B cell (primary cell): ENCODE measurements around the gene ANKRD65. TPM values are rescaled to one million over a fixed set of nuclear protein-coding genes. Genes with fewer than 3 reads are reported as not detected.

ENCODE experiments used
- ATAC-seq: fragments of 200-7000 bp; cut with Tn5 transposase; one replicate; pipeline ENCODE4 v1.10.0; 2021; ENCODE audit warnings: low read depth, mild to moderate bottlenecking, moderate number of reproducible peaks, moderate library complexity
- CTCF ChIA-PET: fragments of 350-600 bp; sonication (Branson Sonifier 250); formaldehyde crosslinking; loops from one replicate; lab custom pipeline; 2021; ENCODE audit warnings: antibody characterized with exemption, inconsistent platforms; lab: Charles Lee
- POLR2A ChIA-PET: fragments of 350-600 bp; sonication (Branson Sonifier 250); formaldehyde crosslinking; loops from one replicate; lab custom pipeline; 2021; ENCODE audit warnings: antibody characterized with exemption; lab: Charles Lee
- DNase-seq: peaks from one replicate; pipeline ENCODE4 v3.0.0; 2013
- H2AFZ ChIP-seq: 2 replicates; pipeline ENCODE4 v1.6.1; 2012; ENCODE audit warnings: mild to moderate bottlenecking, low read depth, low read length; ENCODE audit not compliant: insufficient read depth, poor library complexity, severe bottlenecking
- H3K27ac ChIP-seq, 2 donors: 1 replicate in 1 of 2; 2 replicates in 1 of 2; pipeline ENCODE4 v1.5.1; 2012 to 2013; ENCODE audit warnings: low read length in 2 of 2, mild to moderate bottlenecking in 2 of 2, moderate library complexity in 1 of 2
- H3K27me3 ChIP-seq, 4 experiments: fragments of 200-600 bp in 1 of 4; sonication (generic) in 1 of 4; replicated peaks in 1 of 4; 1 replicate in 2 of 4; 2 replicates in 2 of 4; pipeline versions ENCODE4 v1.6.1 to v1.7.0; 2013 to 2016; ENCODE audit warnings: low read length in 3 of 4, mild to moderate bottlenecking in 2 of 4, mixed read lengths in 1 of 4, moderate library complexity in 1 of 4; ENCODE audit not compliant: insufficient read depth in 4 of 4, control insufficient read depth in 3 of 4; ENCODE audit errors: control extremely low read depth in 1 of 4
- H3K36me3 ChIP-seq, 2 experiments: replicated peaks in 1 of 2; 1 replicate in 1 of 2; 2 replicates in 1 of 2; pipeline versions ENCODE4 v1.6.1 to v1.7.1; 2013; ENCODE audit warnings: low read length in 1 of 2; ENCODE audit not compliant: insufficient read depth in 2 of 2, control insufficient read depth in 1 of 2; ENCODE audit errors: control extremely low read depth in 1 of 2, extremely low read depth in 1 of 2
- H3K4me1 ChIP-seq, 2 donors: fragments of 200-600 bp in 1 of 2; sonication (generic) in 1 of 2; 1 replicate in 1 of 2; 2 replicates in 1 of 2; pipeline versions ENCODE4 v1.5.1 to v1.6.1; 2013 to 2017; ENCODE audit warnings: low read length in 2 of 2; ENCODE audit not compliant: control insufficient read depth in 2 of 2, insufficient read depth in 2 of 2
- H3K4me2 ChIP-seq: replicated peaks from 2 replicates; pipeline ENCODE3; 2012; ENCODE audit warnings: mild to moderate bottlenecking, low read depth, low read length; ENCODE audit not compliant: poor library complexity, severe bottlenecking
- H3K4me3 ChIP-seq, 5 experiments: fragments of 200-600 bp in 1 of 5; sonication (generic) in 1 of 5; 1 replicate in 3 of 5; 2 replicates in 2 of 5; pipeline versions ENCODE4 v1.5.1 to v1.7.0; 2011 to 2016; ENCODE audit warnings: low read length in 4 of 5, mild to moderate bottlenecking in 4 of 5, low read depth in 2 of 5, control low read depth in 1 of 5, moderate library complexity in 1 of 5; ENCODE audit not compliant: insufficient read depth in 1 of 5; ENCODE audit errors: control extremely low read depth in 1 of 5, extremely low read depth in 1 of 5
- H3K79me2 ChIP-seq: fragments of 200-600 bp; sonication (generic); one replicate; pipeline ENCODE4 v1.6.0; 2016; ENCODE audit warnings: low read length; ENCODE audit not compliant: control insufficient read depth, insufficient read depth
- H3K9ac ChIP-seq: fragments of 200-600 bp; sonication (generic); 2 replicates; pipeline ENCODE4 v1.6.1; 2017; ENCODE audit warnings: mild to moderate bottlenecking, low read length, moderate library complexity
- H3K9me3 ChIP-seq, 3 donors: one replicate each; pipeline versions ENCODE4 v1.6.1 to v1.7.1; 2013; ENCODE audit warnings: low read length in 2 of 3; ENCODE audit not compliant: control insufficient read depth in 2 of 3, insufficient read depth in 1 of 3; ENCODE audit errors: control extremely low read depth in 1 of 3
- H4K20me1 ChIP-seq: 2 replicates; pipeline ENCODE4 v1.6.0; 2012; ENCODE audit warnings: mild to moderate bottlenecking, low read length; ENCODE audit not compliant: insufficient read depth, control insufficient read depth, poor library complexity, severe bottlenecking
- H3K27ac Mint-ChIP-seq: one replicate; pipeline ENCODE4 v1.8.0; 2021; ENCODE audit warnings: mixed read lengths
- H3K27me3 Mint-ChIP-seq: one replicate; pipeline ENCODE4 v1.8.0; 2021; ENCODE audit warnings: mixed read lengths
- H3K4me1 Mint-ChIP-seq: one replicate; pipeline ENCODE4 v1.8.0; 2021; ENCODE audit warnings: mixed read lengths
- H3K4me3 Mint-ChIP-seq: one replicate; pipeline ENCODE4 v1.8.0; 2021; ENCODE audit warnings: mixed read lengths
- H3K9me3 Mint-ChIP-seq: one replicate; pipeline ENCODE4 v1.8.0; 2022; ENCODE audit warnings: mixed read lengths; ENCODE audit not compliant: insufficient read depth
- CTCF ChIP-seq: fragments of 200-600 bp; IDR thresholded peaks from one replicate; pipeline ENCODE4 v1.8.0; 2022; ENCODE audit warnings: antibody characterized with exemption, mild to moderate bottlenecking
- EZH2 ChIP-seq: IDR thresholded peaks from 2 replicates; pipeline ENCODE4 v1.6.1; 2012; ENCODE audit warnings: borderline replicate concordance, low read depth, mild to moderate bottlenecking, moderate library complexity, low read length; ENCODE audit not compliant: insufficient read depth, poor library complexity, severe bottlenecking
- WGBS: methylation state at CpG from one replicate; pipeline ENCODE4 v1.1.5; 2013; ENCODE audit warnings: missing lambda C conversion rate; ENCODE audit not compliant: insufficient coverage; 5-methylcytosine and 5-hydroxymethylcytosine counted together
- intact Hi-C: fragments of 100-400 bp; cut with micrococcal nuclease; formaldehyde crosslinking; loops from one replicate; pipeline ENCODE4 v1.10.0; 2022
- polyA plus RNA-seq: library from polyadenylated mRNA; depleted of rRNA; stranded (reverse); fragments of >200 nt; gene quantifications from 2 replicates; pipeline ENCODE4 v1.2.3, GENCODE V29; 2012
- total RNA-seq, 2 donors: library from RNA; stranded (reverse); fragments of 120-200 nt in 1 of 2; gene quantifications; 1 replicate in 1 of 2; 2 replicates in 1 of 2; pipeline versions ENCODE4 v1.2.3 to v1.2.4, GENCODE V29; 2013 to 2022

The ANKRD65 gene
- total and polyA plus RNA-seq, 2 donors (not counting 1 experiment from before 2014, with no cell fraction given), result 0.12 TPM; not detected in 1

GRCh38 chr1:1398677-1399186, 22.3 kb downstream of the ANKRD65 start:
- Histone ChIP-seq H3K36me3 (peaks cover 2 to 51% of the 10 kb centered on the region in 2 experiments), H3K9ac (peak overlapping the region; percentile 90), H3K27ac (peak overlapping the region; percentile 70 to 85), H3K9me3 (no peaks in the 10 kb centered on the region), H2AFZ (peak overlapping the region; percentile 87), H3K4me2 (peak overlapping the region; percentile 91), H3K27me3 (no peaks in the 10 kb centered on the region), H4K20me1 (peaks cover 23% of the 10 kb centered on the region), H3K4me1 (peaks cover 23 to 29% of the 10 kb centered on the region in 2 donors), H3K79me2 (peaks cover 64% of the 10 kb centered on the region), H3K4me3 (peak overlapping the region; percentile 79 to 95 (median 89))
- H3K4me1 Mint-ChIP-seq, result peaks cover 51% of the 10 kb centered on the region
- peak; percentile 1 for ATAC-seq
- peak overlapping the region; percentile 72 for H3K27ac Mint-ChIP-seq
- under 1% methylated on average over 53 of the region's 54 CpGs for WGBS
- ChIA-PET POLR2A (interaction anchor here (0.5 to 2.0 kb wide), 9 partner anchors 9 to 510 kb away, joined by 3 to 23 read pairs (median 4); partner anchors contain the start of genes AURKAIP1, MRPL20 and UBE2J2), CTCF (interaction anchor here (0.7 to 2.3 kb wide), 10 partner anchors 8 to 511 kb away, joined by 3 to 12 read pairs (median 4); partner anchors contain the start of genes AURKAIP1 and MRPL20)
- TF ChIP-seq CTCF (no peak), EZH2 (no peak)
- H3K27me3 Mint-ChIP-seq, result no peaks in the 10 kb centered on the region
- H3K9me3 Mint-ChIP-seq, result no peaks in the 10 kb centered on the region
- peak overlapping the region; percentile 94 for H3K4me3 Mint-ChIP-seq
- intact Hi-C loops, result loop anchor here (1.0 kb wide), 3 partner anchors 9 to 217 kb away; partner anchors contain the start of genes AURKAIP1, MIB2 and MRPL20
- DNase-seq, result peak; percentile 42
